ENCODE measurements around the gene SPSB4. TPM values are rescaled to one million over a fixed set of nuclear protein-coding genes. Genes with fewer than 3 reads are reported as not detected.

Gene SPSB4
- total RNA-seq, 4 donors from 2014 or later, result 0.17 to 1.1 (median 0.35) TPM

GRCh38 chr3:141056751-141057171 lies 5.6 kb downstream of the SPSB4 start:
- TF ChIP-seq, protein P1, sequence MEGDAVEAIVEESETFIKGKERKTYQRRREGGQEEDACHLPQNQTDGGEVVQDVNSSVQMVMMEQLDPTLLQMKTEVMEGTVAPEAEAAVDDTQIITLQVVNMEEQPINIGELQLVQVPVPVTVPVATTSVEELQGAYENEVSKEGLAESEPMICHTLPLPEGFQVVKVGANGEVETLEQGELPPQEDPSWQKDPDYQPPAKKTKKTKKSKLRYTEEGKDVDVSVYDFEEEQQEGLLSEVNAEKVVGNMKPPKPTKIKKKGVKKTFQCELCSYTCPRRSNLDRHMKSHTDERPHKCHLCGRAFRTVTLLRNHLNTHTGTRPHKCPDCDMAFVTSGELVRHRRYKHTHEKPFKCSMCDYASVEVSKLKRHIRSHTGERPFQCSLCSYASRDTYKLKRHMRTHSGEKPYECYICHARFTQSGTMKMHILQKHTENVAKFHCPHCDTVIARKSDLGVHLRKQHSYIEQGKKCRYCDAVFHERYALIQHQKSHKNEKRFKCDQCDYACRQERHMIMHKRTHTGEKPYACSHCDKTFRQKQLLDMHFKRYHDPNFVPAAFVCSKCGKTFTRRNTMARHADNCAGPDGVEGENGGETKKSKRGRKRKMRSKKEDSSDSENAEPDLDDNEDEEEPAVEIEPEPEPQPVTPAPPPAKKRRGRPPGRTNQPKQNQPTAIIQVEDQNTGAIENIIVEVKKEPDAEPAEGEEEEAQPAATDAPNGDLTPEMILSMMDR (IDR thresholded peaks at IDR 0.05; ENCODE audit: low read depth), result no peak

DNA sequence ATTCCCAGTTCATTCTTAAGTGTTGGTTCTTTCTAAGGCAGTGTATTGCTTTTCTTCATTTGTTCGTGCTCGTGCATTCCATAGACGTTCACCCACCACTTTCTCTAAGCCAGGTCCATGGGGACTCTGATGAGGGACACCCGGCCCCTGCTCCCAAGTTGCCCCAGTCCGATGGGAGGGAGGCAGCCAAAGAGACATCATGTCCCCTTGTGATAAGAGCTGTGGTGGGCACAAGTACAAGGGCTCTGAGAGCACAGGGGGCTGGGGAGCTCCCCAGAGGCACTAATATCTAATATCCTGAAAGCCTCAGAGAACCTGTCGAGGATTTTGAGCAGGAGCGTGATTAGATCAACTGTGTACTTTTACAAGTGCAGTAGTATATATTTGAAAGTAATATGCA lies 6.3 kb downstream of the SPSB4 start:
- TF ChIP-seq, protein P1 (IDR thresholded peaks at IDR 0.05; ENCODE audit: low read depth), result no peak

DNA sequence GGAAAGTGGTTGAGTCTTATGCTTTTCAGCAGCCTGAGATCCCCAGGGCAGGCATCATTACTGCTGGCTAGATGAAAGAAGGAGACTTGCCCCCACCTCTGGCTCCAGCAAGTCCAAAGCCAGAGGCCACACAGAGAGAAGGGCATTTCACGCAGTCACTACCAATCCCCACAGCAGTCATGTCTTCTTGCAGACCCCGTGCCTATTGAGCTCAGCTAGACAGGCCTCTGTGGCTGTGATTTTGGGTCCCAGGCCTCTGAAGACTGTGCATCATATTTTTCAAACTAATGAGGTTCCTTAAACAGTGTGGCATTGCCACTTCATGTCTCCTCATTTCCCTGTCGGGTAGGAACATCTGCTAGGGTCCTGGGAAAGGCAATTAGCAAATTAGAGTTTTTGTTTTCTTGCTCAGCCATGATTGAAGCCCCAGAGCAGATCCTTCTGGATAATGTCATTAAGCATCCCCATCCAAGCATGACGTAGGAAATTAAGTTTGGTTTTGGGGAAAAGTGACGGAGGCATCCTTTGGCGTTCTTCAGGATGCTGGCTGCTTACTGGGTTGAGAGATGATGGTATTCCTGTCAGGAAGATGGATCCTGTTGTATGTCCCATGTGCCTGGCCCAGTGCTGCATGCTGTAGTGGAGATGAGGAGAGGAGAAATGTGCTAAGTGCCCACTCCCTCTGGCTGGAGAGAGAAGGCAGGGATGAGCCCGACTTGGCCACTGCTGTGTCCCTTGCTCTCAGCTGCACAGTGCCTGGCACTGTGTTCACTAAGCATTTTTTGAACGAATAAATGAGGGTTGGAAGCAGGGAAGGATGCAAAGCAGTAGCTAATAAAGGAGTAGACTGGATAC lies 7.0 kb downstream of the SPSB4 start:
- TF ChIP-seq, protein P1 (IDR thresholded peaks at IDR 0.05; ENCODE audit: low read depth), result no peak

- TF ChIP-seq, protein P1 (IDR thresholded peaks at IDR 0.05; ENCODE audit: low read depth), result no peak
Observed at GRCh38 chr3:141058996-141059395, 7.8 kb downstream of the SPSB4 start.

- TF ChIP-seq, protein P1 (IDR thresholded peaks at IDR 0.05; ENCODE audit: low read depth), result no peak
Observed at GRCh38 chr3:141059816-141060215, 8.7 kb downstream of the SPSB4 start.

DNA sequence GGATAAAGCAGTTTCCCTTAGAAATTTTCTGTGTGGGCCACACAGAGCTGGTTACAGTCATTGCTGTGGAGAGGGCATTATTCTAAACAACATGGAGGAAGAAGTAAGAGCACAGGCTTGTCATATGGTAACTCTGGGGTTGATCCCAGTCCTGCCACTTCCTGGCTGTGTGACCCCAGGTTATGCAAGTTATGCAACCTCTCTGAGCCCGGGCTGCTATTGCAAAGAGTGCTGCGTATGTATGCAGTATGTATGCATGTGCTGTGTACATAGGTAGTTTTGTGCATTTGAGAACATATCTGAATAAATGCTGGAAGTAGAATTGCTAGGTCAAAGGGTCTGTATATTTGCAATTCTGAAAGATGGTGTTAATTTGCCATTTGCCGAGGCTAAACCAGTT lies 9.2 kb downstream of the SPSB4 start:
- TF ChIP-seq, protein P1 (IDR thresholded peaks at IDR 0.05; ENCODE audit: low read depth), result no peak

DNA sequence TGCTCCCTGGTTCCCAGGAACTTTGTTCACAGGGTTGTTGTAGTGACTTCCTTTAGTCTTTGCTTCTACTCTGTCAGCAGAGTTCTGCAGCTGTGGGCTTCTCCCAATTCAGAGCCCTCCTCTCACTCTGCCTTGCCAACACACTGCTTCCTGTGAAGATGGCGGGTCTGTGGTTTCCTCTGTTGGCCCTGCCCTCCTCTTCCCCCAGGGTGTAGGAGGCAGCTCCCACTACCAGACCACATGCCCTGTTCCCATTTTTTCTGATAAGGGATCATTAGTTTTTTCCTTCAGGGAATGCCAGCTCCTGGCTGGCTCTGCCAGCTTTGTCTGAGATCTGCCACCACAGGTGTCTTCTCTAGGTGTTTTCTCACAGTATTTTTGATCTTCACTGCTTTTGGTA lies 12.7 kb downstream of the SPSB4 start:
- TF ChIP-seq, protein P1 (IDR thresholded peaks at IDR 0.05; ENCODE audit: low read depth), result no peak

Measured in subcutaneous adipose tissue (tissue), 4 donors.